BJ (cell line): ENCODE measurements around the gene GLCCI1. TPM values are rescaled to one million over a fixed set of nuclear protein-coding genes. Genes with fewer than 3 reads are reported as not detected.
A peak's percentile ranks its signal among the peaks of the same experiment; 100 is the strongest.

ENCODE experiments used
- CTCF ChIA-PET: fragments of 350-600 bp; formaldehyde crosslinking; extraction: SDS; loops from one replicate; lab custom pipeline; 2021; ENCODE audit warnings: antibody characterized with exemption, inconsistent platforms; lab: Yijun Ruan, JAX
- POLR2A ChIA-PET: fragments of 300-600 bp; sonication (Branson Sonifier 250); formaldehyde crosslinking; extraction: SDS; loops from one replicate; lab custom pipeline; 2021; ENCODE audit warnings: antibody characterized with exemption; lab: Charles Lee
- DNase-seq: peaks from one replicate; pipeline ENCODE4 v3.0.0-alpha.2; 2011; ENCODE audit warnings: low read depth
- H3K27me3 ChIP-seq: 2 replicates; pipeline ENCODE4 v1.6.0; 2011; ENCODE audit warnings: low read length; ENCODE audit not compliant: control insufficient read depth, insufficient read depth
- H3K36me3 ChIP-seq: 2 replicates; pipeline ENCODE4 v1.5.1; 2011; ENCODE audit warnings: low read length; ENCODE audit not compliant: control insufficient read depth, insufficient read depth
- H3K4me3 ChIP-seq: 2 replicates; pipeline ENCODE4 v1.5.1; 2011; ENCODE audit warnings: low read depth, mild to moderate bottlenecking, control low read depth, low read length
- CTCF ChIP-seq: IDR thresholded peaks from 2 replicates; pipeline ENCODE4 v1.5.1; 2011; ENCODE audit warnings: low read depth, mild to moderate bottlenecking, control low read depth, inconsistent platforms, low read length, moderate library complexity; ENCODE audit not compliant: insufficient read depth
- polyA plus RNA-seq: library from polyadenylated mRNA; depleted of rRNA; stranded (reverse); fragments of >200 nt; gene quantifications from 2 replicates; pipeline ENCODE4 v1.2.3, GENCODE V29; 2011

Gene GLCCI1
- polyA plus RNA-seq, 1 experiment, result 11.2 TPM

DNA sequence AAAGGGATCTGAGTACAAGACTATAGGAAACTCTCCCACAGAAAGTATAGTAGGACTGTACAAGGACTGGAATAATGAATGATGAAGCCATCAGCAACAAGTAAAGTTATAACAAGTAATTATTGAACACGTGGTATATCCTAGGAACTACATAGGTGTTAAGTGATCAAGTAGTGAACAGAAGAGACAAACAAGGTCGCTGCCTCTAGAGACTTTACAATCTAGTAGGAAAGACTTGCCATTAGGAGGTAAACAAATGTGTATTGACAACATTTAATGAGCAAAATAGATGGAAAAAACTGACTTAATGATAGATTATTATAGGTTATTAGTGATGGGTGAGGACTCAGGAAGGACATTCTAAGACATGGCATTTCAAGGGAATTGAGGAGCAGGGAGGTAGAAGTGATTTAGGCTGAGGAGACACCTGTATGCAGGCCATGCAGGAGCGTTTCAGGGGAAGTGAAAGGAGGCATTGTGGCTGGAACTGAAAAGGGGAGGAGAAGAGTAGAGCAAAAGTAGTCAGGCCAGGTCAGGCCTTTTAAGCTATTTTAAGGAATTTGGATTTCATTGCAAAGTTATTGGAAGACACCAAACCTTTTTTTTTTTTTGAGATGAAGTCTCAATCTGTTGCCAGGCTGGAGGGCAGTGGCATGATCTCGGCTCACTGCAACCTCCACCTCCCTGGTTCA, 8.5 kb upstream of the GLCCI1 start:
- DNase-seq, result no peak
- no peak for TF ChIP-seq CTCF
- CTCF ChIA-PET, result interaction anchor here (1.7 kb wide), 1 partner anchor 166 kb away, joined by 3 read pairs; no protein-coding TSS in a partner anchor
- Histone ChIP-seq H3K27me3 (no peaks in the 10 kb centered on the region), H3K4me3 (no peak overlapping the region), H3K36me3 (no peaks in the 10 kb centered on the region)
- POLR2A ChIA-PET, result no interaction called here

DNA sequence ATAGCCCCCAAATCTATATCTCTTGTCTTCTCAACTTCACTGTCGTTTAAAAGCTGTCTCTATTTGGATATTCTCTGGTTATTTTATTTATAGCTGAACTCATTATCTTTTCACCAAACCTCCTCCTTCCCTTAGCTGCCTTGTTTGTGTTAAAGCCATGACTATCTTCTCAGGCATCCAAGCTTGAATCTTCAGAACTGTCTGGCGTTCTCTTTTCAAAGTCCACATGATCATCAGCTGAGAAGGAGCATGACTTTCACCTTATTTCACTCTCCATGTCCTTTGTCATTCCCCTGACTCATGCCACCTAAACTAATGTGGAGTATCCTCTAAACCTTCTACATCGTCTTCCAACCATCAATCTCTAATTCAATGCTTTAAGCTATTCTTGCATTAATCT, 5.7 kb upstream of the GLCCI1 start:
- Histone ChIP-seq H3K36me3 (no peaks in the 10 kb centered on the region), H3K27me3 (no peaks in the 10 kb centered on the region), H3K4me3 (no peak overlapping the region)
- DNase-seq, result peak; percentile 37
- TF ChIP-seq CTCF, result no peak
- POLR2A ChIA-PET, result interaction anchor here (0.5 to 0.6 kb wide), 2 partner anchors 8 to 10 kb away, joined by 3 to 7 read pairs; no protein-coding TSS in a partner anchor
- CTCF ChIA-PET, result interaction anchor here (0.6 to 1.1 kb wide), 2 partner anchors 28 to 36 kb away, joined by 3 to 6 read pairs; no protein-coding TSS in a partner anchor

GRCh38 chr7:7964250-7964649, 4.3 kb upstream of the GLCCI1 start:
- no peak for TF ChIP-seq CTCF
- H3K36me3 ChIP-seq, result no peaks in the 10 kb centered on the region
- CTCF ChIA-PET, result no interaction called here
- no peak for DNase-seq
- no peaks in the 10 kb centered on the region for H3K27me3 ChIP-seq
- no peak overlapping the region for H3K4me3 ChIP-seq
- POLR2A ChIA-PET, result no interaction called here

DNA sequence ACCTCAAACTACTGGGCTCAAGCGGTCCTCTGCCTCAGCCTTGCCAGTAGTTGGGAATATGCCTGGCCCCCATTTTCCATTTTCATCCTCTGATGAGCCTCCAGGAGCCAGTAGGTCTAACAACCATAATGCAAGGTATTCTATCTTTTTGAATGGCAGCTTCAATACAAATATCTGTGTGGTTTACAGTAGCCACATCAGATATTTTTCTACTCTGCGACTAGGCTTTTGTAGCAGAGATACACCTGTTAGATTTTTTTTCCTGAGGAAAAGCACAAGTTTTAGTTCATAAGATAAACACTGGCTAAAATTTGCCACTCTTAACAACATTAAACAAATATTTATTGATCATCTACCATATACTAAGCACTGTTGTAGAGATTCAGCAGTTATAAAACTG, 3.9 kb upstream of the GLCCI1 start:
- no peak overlapping the region for H3K4me3 ChIP-seq
- CTCF ChIA-PET, result no interaction called here
- no peak for DNase-seq
- H3K27me3 ChIP-seq, result no peaks in the 10 kb centered on the region
- POLR2A ChIA-PET, result no interaction called here
- TF ChIP-seq CTCF, result no peak
- H3K36me3 ChIP-seq, result no peaks in the 10 kb centered on the region

GRCh38 chr7:7965301-7965700, 3.3 kb upstream of the GLCCI1 start:
- Histone ChIP-seq H3K4me3 (no peak overlapping the region), H3K36me3 (no peaks in the 10 kb centered on the region), H3K27me3 (no peaks in the 10 kb centered on the region)
- ChIA-PET CTCF (no interaction called here), POLR2A (no interaction called here)
- no peak for DNase-seq
- no peak for TF ChIP-seq CTCF
